ENCODE data around the gene C2orf69.

C2orf69 gene

GRCh38 chr2:199966405-199966804, 55.3 kb downstream of the C2orf69 start:
- no peak for DNase-seq (ENCODE audit: low read depth, low spot score)
- no peak overlapping the region for H3K4me3 ChIP-seq (ENCODE audit: insufficient read length, low read depth)
- H3K9ac ChIP-seq (ENCODE audit: insufficient read length, low read depth) = no peak overlapping the region
- H3K9me3 ChIP-seq (ENCODE audit: insufficient read depth, low read length) = no peaks in the 10 kb centered on the region
- H3K4me1 ChIP-seq (ENCODE audit: insufficient read depth, insufficient read length) = no peaks in the 10 kb centered on the region
- H3K36me3 ChIP-seq (ENCODE audit: insufficient read depth, insufficient read length, low read length) = peaks cover 42% of the 10 kb centered on the region
- no peak for TF ChIP-seq SUZ12 (IDR thresholded peaks at IDR 0.05; ENCODE audit: extremely low read depth, insufficient read depth, insufficient read length)
- no peak for TF ChIP-seq YY1 (IDR thresholded peaks at IDR 0.05; ENCODE audit: insufficient read depth, insufficient read length)
- no peak for TF ChIP-seq ZNF274 (IDR thresholded peaks at IDR 0.05; ENCODE audit: low read depth, low read length)
- no peaks in the 10 kb centered on the region for H3K27me3 ChIP-seq (ENCODE audit: insufficient read depth, insufficient read length)

GRCh38 chr2:199966976-199967375, 55.9 kb downstream of the C2orf69 start:
- Histone ChIP-seq H3K4me1 (ENCODE audit: insufficient read depth, insufficient read length) (no peaks in the 10 kb centered on the region), H3K27me3 (ENCODE audit: insufficient read depth, insufficient read length) (no peaks in the 10 kb centered on the region), H3K4me3 (ENCODE audit: insufficient read length, low read depth) (no peak overlapping the region), H3K36me3 (ENCODE audit: insufficient read depth, insufficient read length, low read length) (peaks cover 38% of the 10 kb centered on the region), H3K9me3 (ENCODE audit: insufficient read depth, low read length) (no peaks in the 10 kb centered on the region), H3K9ac (ENCODE audit: insufficient read length, low read depth) (no peak overlapping the region)
- DNase-seq (ENCODE audit: low read depth, low spot score) = no peak
- no peak for TF ChIP-seq YY1 (IDR thresholded peaks at IDR 0.05; ENCODE audit: insufficient read depth, insufficient read length)
- no peak for TF ChIP-seq ZNF274 (IDR thresholded peaks at IDR 0.05; ENCODE audit: low read depth, low read length)
- TF ChIP-seq SUZ12 (IDR thresholded peaks at IDR 0.05; ENCODE audit: extremely low read depth, insufficient read depth, insufficient read length) = no peak

- Histone ChIP-seq H3K9me3 (ENCODE audit: insufficient read depth, low read length) (no peaks in the 10 kb centered on the region), H3K27me3 (ENCODE audit: insufficient read depth, insufficient read length) (no peaks in the 10 kb centered on the region), H3K36me3 (ENCODE audit: insufficient read depth, insufficient read length, low read length) (peaks cover 27% of the 10 kb centered on the region), H3K9ac (ENCODE audit: insufficient read length, low read depth) (no peak overlapping the region), H3K4me3 (ENCODE audit: insufficient read length, low read depth) (no peak overlapping the region), H3K4me1 (ENCODE audit: insufficient read depth, insufficient read length) (no peaks in the 10 kb centered on the region)
- DNase-seq (ENCODE audit: low read depth, low spot score) = no peak
- TF ChIP-seq YY1 (IDR thresholded peaks at IDR 0.05; ENCODE audit: insufficient read depth, insufficient read length) (no peak), ZNF274 (IDR thresholded peaks at IDR 0.05; ENCODE audit: low read depth, low read length) (no peak), SUZ12 (IDR thresholded peaks at IDR 0.05; ENCODE audit: extremely low read depth, insufficient read depth, insufficient read length) (no peak)
Measured at GRCh38 chr2:199968126-199968525, 57.0 kb downstream of the C2orf69 start.

- H3K27me3 ChIP-seq (ENCODE audit: insufficient read depth, insufficient read length) = no peaks in the 10 kb centered on the region
- H3K36me3 ChIP-seq (ENCODE audit: insufficient read depth, insufficient read length, low read length) = peaks cover 6% of the 10 kb centered on the region
- TF ChIP-seq ZNF274 (IDR thresholded peaks at IDR 0.05; ENCODE audit: low read depth, low read length) (no peak), SUZ12 (IDR thresholded peaks at IDR 0.05; ENCODE audit: extremely low read depth, insufficient read depth, insufficient read length) (no peak), YY1 (IDR thresholded peaks at IDR 0.05; ENCODE audit: insufficient read depth, insufficient read length) (no peak)
- no peak overlapping the region for H3K9ac ChIP-seq (ENCODE audit: insufficient read length, low read depth)
- H3K9me3 ChIP-seq (ENCODE audit: insufficient read depth, low read length) = no peaks in the 10 kb centered on the region
- no peaks in the 10 kb centered on the region for H3K4me1 ChIP-seq (ENCODE audit: insufficient read depth, insufficient read length)
- no peak for DNase-seq (ENCODE audit: low read depth, low spot score)
- H3K4me3 ChIP-seq (ENCODE audit: insufficient read length, low read depth) = no peak overlapping the region
Measured at GRCh38 chr2:199972088-199972626, 61.1 kb downstream of the C2orf69 start.

GRCh38 chr2:199973703-199974102, 62.6 kb downstream of the C2orf69 start:
- H3K36me3 ChIP-seq (ENCODE audit: insufficient read depth, insufficient read length, low read length) = peaks cover 6% of the 10 kb centered on the region
- H3K9ac ChIP-seq (ENCODE audit: insufficient read length, low read depth) = no peak overlapping the region
- no peaks in the 10 kb centered on the region for H3K27me3 ChIP-seq (ENCODE audit: insufficient read depth, insufficient read length)
- H3K4me1 ChIP-seq (ENCODE audit: insufficient read depth, insufficient read length) = no peaks in the 10 kb centered on the region
- TF ChIP-seq ZNF274 (IDR thresholded peaks at IDR 0.05; ENCODE audit: low read depth, low read length) (no peak), SUZ12 (IDR thresholded peaks at IDR 0.05; ENCODE audit: extremely low read depth, insufficient read depth, insufficient read length) (no peak)
- DNase-seq (ENCODE audit: low read depth, low spot score) = peak; percentile 15
- no peaks in the 10 kb centered on the region for H3K9me3 ChIP-seq (ENCODE audit: insufficient read depth, low read length)
- H3K4me3 ChIP-seq (ENCODE audit: insufficient read length, low read depth) = no peak overlapping the region

- no peak for DNase-seq (ENCODE audit: low read depth, low spot score)
- TF ChIP-seq SUZ12 (IDR thresholded peaks at IDR 0.05; ENCODE audit: extremely low read depth, insufficient read depth, insufficient read length) = no peak
- no peak for TF ChIP-seq YY1 (IDR thresholded peaks at IDR 0.05; ENCODE audit: insufficient read depth, insufficient read length)
- no peak for TF ChIP-seq ZNF274 (IDR thresholded peaks at IDR 0.05; ENCODE audit: low read depth, low read length)
- Histone ChIP-seq H3K36me3 (ENCODE audit: insufficient read depth, insufficient read length, low read length) (peaks cover 6% of the 10 kb centered on the region), H3K9me3 (ENCODE audit: insufficient read depth, low read length) (no peaks in the 10 kb centered on the region), H3K27me3 (ENCODE audit: insufficient read depth, insufficient read length) (no peaks in the 10 kb centered on the region), H3K4me3 (ENCODE audit: insufficient read length, low read depth) (no peak overlapping the region), H3K4me1 (ENCODE audit: insufficient read depth, insufficient read length) (no peaks in the 10 kb centered on the region), H3K9ac (ENCODE audit: insufficient read length, low read depth) (no peak overlapping the region)
Measured at GRCh38 chr2:199975273-199975895, 64.3 kb downstream of the C2orf69 start.
